Activated CD8-positive, alpha-beta memory T cell treated with anti-CD3 and anti-CD28 coated beads for 48 hours (primary cell): ENCODE results near the gene TMEM184A.
A peak's percentile ranks its signal among the peaks of the same experiment; 100 is the strongest.

ENCODE experiments used
- DNase-seq, 3 experiments: peaks; one replicate each; pipeline ENCODE4 v3.0.0-alpha.2; 2020; ENCODE audit warnings: low read depth in 2 of 3, low spot score in 2 of 3

Gene TMEM184A

DNA sequence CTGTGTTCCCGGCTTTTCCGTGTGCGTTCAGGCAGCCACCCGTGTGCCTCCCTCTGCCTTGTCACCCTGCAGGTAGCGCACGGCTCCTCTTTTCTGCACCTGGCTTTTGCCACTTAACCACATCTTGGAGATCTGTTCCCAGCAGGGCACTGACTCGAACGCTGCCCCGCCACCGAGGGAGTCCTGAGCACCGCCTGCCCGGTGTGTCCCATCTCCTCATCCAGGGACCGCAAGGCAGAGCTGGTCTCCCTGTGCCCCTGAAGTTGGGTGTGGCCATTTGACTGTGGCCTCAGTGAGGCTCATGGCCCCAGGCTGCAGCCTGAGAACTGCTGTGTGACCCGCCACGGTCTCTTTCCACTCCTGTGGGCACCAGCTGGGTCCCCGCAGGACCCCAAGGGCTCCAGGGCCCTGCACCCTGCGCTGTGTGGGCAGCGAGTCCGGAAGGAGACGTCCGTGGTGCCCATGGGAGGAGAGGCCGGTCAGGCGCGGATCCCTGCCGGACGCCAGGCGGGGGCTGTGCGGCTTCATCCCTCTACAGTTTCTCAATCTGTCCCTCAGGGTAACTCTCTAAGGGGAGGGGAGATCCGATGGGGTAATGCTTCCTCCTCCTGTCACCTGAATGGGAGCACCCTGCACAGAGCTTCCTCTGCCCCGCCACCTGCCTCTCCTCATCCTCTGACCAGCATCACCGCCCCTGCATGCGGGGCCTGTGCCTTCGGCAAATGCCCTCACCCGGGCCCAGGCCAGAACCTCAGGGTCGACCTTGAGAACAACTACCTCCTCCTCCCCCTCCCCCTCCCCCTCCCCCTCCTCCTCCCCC lies 50.1 kb downstream of the TMEM184A start:
- no peak for DNase-seq

GRCh38 chr7:1503816-1504775 lies 51.9 kb downstream of the TMEM184A start, which contains the start of gene INTS1:
Gene INTS1 (minus strand): TSS chr7:1504389. CDS start chr7:1503960, 429 bp downstream.
- peak; percentile 73 to 79 (median 75) for DNase-seq

DNA sequence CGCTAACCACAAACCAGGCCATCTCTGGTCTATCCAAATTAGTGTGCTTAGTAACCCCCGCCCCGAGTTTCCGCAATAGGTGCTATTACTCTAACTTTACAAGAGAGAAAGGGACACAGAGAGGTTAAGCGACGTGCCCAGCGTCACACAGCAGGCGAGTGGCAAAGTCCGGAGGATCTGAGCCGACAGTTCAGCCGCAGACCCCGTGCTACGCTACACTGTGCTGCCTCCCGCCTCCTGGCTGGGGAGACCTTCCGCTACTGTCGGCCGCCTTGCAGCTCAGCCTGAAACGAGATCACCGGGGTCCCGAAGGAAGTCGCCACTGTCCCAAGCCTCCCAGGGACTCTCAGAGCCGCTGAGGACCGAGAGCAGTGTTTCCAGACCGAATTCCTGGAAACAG lies 52.6 kb downstream of the TMEM184A start:
- no peak for DNase-seq

DNA sequence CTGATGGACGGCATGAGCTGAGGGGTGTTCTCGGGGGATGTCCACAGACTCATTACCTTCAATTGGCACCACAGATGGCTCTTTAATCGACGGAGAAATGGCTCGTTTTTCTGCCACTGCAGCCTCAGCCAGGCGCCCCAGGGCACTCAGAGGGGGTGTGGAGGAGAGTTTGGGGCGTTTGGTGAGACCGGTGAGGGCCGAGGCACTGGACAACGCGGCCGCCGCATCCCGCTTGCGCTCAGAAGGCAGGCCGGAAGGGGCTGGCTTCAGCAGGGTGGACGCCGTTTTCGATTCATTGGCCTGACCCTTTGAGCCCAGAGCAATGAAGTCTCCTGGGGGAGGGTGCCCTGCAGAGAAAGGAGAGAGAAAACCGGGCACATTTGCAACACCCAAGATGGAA lies 53.2 kb downstream of the TMEM184A start:
- no peak for DNase-seq

GRCh38 chr7:1501487-1502270 lies 54.3 kb downstream of the TMEM184A start:
- no peak for DNase-seq

- no peak for DNase-seq
These were observed 55.8 kb downstream of the TMEM184A start for GRCh38 chr7:1500064-1500807.

DNA sequence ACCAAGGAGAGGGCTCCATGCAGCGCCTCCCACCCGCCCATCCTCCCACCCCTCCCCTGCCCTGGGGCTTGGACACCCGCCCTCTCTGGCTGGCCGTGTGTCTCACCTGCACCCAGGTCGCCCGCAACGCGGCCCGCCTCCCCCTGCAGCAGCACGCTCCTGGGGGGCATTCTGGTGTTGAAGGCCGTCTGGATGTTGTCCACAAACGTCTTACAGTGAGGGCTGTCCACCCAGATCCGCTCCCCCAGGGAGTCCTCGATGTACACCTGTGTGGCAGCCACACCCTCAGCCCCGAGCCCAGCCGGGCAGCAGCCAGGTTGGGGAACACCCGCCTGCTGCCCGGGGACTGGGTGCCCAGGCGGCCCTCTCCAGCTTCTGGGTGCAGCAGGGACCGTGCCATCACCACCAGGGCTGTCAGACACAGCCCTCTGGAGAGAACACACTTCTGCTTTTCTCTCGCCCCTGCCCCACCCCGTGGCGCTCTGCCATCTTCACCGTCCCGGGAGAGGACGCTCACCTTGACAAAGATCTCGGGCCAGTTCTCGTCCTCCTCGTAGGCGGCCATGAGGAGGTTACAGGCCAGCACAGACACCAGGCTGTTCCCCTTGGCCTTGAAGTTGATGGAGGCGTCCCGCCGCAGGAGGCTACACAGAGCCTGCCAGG lies 56.5 kb downstream of the TMEM184A start:
- no peak for DNase-seq

GRCh38 chr7:1498370-1499305 lies 57.4 kb downstream of the TMEM184A start:
- DNase-seq = no peak

DNA sequence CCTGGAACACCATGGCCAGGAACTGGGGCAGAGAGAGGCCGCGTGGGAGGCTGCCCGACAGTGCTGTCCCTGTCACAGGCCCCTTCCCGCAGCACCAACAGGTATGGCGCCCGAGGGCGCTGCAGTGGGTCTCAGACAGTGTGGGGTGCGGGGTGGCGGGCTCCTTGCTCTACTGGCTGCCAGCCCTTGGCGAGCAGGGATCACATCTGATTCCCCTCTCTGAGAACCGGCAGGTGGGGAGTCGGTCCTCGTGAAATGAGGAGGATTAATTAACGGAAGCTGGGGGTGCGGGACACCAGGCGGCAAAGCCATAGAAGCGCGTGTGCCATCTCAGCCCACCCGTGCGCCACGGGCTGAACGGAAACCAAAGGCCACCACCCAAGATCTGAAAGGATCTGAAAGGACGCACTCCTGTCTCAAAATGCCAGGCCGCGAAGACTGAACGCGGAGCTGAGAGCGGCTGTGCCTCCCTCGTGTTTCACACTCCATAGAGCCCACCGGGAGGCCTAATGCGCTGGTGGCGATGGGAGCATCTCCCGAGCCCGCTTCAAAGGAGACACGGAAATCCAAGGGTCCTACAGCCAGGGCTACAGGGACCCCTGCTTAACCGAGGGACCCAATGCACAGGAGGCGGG lies 58.6 kb downstream of the TMEM184A start:
- no peak for DNase-seq

GRCh38 chr7:1496531-1497292 lies 59.3 kb downstream of the TMEM184A start:
- no peak for DNase-seq

- DNase-seq = no peak
These were observed 60.3 kb downstream of the TMEM184A start for GRCh38 chr7:1495564-1496242.

DNA sequence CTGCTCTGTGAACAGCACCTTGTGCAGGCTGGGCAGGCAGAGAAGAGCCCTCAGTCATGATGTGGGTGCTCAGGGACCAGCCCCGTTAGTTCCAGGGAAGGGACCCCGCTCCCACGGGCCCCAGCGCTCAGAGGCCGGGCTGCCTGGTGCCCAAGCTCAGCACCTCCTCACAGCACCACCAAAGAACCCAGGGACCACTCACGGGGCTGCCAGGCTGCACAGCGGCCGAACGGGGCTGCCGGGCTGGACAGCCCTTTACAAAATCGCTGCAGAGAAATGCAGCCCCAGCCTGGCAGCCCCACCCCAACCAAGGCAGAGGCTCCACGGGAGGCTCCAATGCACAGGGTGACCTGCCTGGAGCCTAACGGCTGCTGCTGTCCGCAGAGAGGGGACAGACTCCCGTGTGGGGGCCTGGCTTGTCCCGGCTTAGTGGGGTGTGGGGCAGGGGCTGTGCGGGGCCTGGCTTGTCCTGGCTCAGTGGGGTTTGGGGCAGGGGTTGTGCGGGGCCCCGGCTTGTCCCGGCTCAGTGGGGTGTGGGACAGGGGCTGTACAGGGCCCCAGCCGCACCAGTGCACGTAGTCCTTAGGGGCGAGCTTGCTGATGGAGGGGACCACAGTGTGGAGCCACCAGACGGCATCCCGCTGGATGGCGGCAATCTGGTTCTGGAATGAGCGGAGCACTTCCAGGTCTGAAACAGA lies 61.0 kb downstream of the TMEM184A start:
- no peak for DNase-seq

DNA sequence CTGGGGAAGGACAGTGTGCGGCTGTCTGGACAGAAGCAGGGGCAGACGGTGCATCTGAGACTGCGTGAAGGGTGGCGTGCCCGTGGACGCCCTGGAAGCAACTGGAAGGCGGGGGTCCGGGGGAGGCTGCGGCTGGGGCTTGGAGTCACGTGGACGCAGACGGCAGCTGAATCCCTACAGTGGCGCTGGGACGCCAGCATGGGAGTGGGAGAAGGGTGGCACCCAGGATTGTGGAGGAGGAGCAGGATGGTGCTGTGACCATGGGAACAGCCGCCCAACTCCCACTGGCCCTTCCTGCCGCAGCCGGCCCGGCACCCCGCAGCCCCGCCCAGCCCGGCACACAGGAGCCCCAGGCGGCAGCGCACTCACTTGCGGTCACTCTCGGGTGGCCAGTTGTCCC lies 61.6 kb downstream of the TMEM184A start:
- DNase-seq = no peak

DNA sequence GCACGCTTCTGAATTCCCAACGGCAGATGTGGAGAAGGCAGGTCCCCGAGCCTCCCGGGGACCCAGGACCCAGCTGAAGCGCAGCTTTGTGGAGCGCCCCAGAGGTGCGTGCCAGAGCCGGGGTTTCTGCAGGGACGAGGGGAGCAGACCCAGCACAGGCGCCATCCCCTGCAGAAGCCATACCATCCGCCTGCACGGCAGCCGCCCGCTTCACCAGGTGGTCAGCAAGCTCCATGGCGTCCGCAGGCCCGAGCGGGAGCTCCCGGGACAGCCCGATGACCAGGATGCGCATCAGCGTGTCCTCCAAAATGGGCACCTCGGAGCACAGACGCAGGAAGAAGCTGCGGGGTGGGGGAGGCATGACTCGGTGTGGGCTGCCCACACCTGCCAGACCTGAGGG lies 62.4 kb downstream of the TMEM184A start:
- DNase-seq = no peak

- no peak for DNase-seq
These were observed 62.9 kb downstream of the TMEM184A start for GRCh38 chr7:1493129-1493528.

DNA sequence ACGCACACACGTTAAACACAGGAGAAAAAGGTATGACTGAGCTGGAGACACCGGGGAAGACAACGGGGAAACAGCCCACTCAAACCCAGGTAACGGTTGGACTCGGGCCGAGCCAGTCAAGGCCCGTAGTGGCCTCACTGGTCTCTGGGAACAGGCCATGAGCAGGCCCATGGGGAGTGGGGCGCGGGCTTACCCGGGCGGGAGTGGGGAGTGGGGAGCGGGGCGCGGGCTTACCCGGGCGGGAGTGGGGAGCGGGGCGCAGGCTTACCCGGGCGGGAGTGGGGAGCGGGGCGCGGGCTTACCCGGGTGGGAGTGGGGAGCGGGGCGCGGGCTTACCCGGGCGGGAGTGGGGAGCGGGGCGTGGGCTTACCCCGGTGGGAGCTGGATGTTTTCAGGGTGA lies 63.4 kb downstream of the TMEM184A start:
- no peak for DNase-seq
